ENCODE data around the gene STXBP3.

The STXBP3 gene

GRCh38 chr1:108801101-108801500 is 54.6 kb downstream of the STXBP3 start:
- DNase-seq (ENCODE audit: low spot score) = no peak

GRCh38 chr1:108803548-108803947 is 57.1 kb downstream of the STXBP3 start:
- no peak for DNase-seq (ENCODE audit: low spot score)

- DNase-seq (ENCODE audit: low spot score) = no peak
Observed at GRCh38 chr1:108808438-108808837, 62.0 kb downstream of the STXBP3 start.

DNA sequence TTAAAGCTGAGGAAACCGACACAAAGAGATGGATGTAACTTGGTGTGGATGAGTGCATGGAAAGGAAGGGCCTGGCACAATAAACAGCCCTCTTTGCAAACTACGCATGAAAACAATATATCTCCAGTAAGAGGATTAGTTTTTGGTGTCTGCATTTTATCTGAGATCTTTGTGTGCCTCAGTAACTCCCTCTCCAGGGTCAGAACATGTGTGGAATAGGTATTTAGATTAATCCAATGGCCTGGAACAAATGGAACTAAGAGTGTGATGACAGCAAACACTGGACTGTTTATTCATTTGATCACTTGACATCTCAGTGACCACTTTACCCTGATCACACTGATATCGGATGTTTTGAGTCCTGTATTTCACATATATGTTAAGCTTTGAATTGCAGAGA is 65.1 kb downstream of the STXBP3 start:
- no peak for DNase-seq (ENCODE audit: low spot score)

GRCh38 chr1:108813326-108813725 is 66.9 kb downstream of the STXBP3 start:
- no peak for DNase-seq (ENCODE audit: low spot score)

GRCh38 chr1:108814343-108815125 is 68.1 kb downstream of the STXBP3 start:
- DNase-seq (ENCODE audit: low spot score) = no peak

DNA sequence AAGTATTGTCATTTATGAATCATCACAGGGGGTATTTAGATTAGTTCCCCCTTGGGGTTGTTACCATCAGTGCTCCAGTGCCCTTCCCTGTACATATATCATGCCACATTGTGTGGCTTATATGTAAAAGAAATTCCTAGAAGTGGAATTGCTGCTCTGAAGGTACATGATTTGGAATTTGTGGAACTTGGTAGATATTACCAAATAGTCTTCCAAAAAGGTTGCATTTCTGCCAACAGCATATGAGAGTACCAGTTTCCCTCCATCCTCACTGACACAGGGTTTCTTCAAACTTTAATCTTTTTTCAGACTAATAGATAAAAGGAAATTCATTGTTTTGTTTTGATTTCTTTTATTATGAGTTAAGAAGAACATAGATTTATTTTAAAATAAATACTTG is 69.1 kb downstream of the STXBP3 start:
- DNase-seq (ENCODE audit: low spot score) = no peak

DNA sequence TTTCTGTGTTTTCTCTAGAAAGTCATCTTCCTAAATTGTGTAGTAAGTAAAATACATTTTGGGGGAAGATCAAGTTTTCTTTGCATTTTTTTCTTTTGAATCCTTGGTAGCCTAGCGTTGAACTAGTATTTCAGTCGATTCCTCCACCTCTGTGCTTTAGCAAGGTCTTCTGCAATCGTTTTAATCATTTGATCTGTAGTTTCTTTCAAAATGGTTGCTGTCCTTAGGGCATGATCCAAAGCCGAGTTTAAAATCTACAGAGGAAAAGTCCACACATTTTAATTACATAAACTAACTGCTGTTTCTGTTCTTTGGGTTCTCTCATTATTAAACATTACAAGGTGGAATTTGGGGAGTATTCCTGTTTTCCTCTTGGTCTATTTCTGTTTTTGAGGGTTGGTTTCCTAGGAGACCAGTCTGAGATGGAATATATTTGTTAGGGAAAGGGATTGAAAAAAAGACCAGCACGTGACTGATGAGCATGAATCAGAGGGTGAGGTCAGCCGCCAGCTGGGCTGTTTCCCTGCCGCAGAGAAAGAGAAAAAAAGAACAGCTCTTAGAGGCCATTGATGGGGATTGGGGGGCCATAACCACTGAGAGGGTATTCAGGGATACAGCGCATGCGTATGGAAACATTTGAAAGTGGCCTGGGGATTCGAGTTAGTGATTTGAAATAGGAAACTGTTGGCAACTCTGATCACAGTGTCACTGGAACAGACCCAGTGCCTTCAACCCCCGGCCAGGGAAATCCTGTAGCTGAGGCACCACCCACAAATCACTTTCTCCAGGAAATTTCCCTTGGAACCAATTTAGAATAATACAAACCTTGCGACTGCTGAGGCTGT is 69.8 kb downstream of the STXBP3 start:
- peak; percentile 90 for DNase-seq (ENCODE audit: low spot score)

- DNase-seq (ENCODE audit: low spot score) = peak; percentile 97
Observed at GRCh38 chr1:108817016-108817415, 70.5 kb downstream of the STXBP3 start.

DNA sequence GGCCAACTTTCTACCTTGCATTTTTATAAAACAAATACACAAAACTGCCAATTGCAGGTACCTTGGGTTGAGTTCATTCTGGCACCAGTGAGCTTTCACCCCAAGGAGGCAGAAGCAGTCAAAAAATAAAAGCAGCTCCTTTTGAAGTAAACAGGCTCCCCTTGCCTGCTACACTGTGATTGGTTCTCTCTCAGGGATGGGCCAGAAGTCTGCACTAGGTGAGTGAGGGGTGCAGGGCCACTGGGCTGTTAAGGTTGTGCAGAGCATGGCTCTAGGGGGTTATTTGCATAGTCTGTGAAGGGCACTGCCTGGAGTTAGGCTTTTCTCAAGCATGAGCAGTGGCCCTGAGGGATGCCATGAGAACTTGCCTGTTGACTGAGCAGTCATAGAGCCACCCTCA is 71.3 kb downstream of the STXBP3 start:
- DNase-seq (ENCODE audit: low spot score) = no peak

DNA sequence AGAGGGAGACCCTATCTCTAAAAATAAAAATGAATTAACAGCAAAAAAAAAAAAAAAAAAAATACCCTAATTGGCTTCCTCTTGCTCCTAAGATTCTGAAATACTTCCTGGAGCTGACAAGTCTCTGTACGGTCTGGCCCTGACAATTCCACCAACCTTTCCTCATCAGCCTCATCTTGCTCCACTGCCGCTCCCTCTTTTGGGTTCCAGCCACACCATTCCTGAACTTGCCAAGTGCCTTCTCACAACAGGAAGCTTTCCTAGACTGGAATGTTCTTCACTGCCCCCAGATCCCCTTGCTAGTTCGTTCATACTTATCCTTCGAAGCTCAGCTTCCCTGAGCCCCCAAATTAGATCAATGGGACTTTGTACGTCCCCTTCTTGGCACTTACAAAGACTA is 73.4 kb downstream of the STXBP3 start:
- no peak for DNase-seq (ENCODE audit: low spot score)

DNA sequence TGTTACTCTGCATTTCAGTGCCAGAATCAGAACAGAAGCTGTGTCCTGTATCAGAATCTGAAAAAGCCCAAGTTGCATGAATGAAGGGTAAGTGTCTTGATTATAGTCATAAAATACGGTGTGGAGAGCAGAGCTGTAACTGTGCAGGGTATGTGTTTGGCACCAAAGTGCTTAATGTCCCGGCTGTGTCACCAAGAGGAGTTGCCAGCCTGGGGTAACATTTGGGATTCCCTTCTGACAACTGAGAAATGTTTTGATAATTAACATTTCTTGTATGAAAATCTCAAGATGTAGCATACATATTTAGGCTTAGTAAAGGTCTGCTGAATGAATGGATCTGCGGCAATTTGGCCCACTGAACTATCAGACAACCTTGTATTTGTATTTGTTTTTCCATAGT is 77.2 kb downstream of the STXBP3 start:
- no peak for DNase-seq (ENCODE audit: low spot score)

DNA sequence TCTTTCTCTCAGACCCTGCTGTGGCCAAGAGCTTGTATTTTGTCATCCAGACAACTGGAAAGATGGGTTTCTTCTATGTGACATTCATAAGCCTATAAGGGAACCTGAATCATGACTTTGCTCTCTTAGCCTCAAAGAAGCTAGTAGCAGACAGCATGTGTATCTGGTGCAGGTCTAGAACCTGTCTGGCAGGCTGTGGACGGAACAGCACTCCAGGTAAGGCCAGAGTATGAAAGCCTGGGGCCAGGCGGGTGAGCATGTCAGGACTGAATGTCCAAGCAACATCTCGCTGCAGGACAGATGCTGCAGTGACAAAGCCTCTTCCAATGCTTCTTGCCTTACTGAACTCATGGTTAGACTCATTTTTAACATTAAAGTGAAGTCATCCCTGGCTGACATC is 77.6 kb downstream of the STXBP3 start:
- DNase-seq (ENCODE audit: low spot score) = no peak

- DNase-seq (ENCODE audit: low spot score) = no peak
Observed at GRCh38 chr1:108826081-108826635, 79.7 kb downstream of the STXBP3 start.

DNA sequence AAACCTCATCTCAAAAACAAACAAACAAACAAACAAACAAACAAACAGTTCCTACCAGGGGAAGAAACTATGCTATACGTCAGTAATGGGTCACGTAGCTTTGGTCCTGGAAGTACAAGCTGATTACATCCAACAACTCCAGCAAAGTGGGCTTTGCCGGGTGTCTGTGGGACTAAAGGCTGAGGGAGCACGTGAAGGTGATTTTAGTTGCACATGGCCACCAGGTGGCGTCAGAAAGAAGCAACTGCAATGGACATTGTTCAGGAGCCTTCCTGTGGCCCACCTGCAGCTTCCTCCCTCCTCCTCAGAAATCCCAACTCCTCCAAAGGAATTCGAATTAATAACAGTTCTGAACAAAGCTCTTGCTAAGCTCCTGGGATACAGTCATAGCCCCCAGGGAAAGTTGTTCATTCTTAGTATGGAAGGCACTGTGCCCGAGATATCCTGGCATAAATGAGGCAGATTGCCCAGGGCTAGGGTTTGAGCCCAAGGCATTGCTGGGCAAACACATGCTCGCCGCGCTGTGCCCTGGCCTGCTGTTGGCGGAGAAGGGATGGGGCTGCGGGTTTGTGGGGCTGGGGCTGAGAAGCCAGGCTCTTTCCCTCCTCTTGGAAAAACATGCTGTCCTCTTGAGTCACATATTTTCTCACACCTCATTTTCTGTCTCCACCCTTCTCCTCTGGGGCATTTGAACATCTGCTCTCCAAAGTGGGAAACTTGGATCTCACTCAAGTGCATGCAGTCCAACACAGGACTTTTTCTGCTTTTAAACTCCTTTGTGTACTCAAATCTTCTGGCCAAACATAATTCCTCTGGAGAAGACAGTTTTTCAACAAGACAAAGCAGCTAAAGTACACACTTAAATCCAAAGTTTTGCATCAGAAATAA is 81.8 kb downstream of the STXBP3 start:
- peak; percentile 77 for DNase-seq (ENCODE audit: low spot score)

- peak; percentile 74 for DNase-seq (ENCODE audit: low spot score)
Observed at GRCh38 chr1:108829498-108829916, 83.0 kb downstream of the STXBP3 start.

GRCh38 chr1:108830119-108831008 is 83.9 kb downstream of the STXBP3 start:
- DNase-seq (ENCODE audit: low spot score) = peak; percentile 85

- DNase-seq (ENCODE audit: low spot score) = peak; percentile 49
Observed at GRCh38 chr1:108831225-108831624, 84.8 kb downstream of the STXBP3 start.

- no peak for DNase-seq (ENCODE audit: low spot score)
Observed at GRCh38 chr1:108832929-108833328, 86.5 kb downstream of the STXBP3 start.

DNA sequence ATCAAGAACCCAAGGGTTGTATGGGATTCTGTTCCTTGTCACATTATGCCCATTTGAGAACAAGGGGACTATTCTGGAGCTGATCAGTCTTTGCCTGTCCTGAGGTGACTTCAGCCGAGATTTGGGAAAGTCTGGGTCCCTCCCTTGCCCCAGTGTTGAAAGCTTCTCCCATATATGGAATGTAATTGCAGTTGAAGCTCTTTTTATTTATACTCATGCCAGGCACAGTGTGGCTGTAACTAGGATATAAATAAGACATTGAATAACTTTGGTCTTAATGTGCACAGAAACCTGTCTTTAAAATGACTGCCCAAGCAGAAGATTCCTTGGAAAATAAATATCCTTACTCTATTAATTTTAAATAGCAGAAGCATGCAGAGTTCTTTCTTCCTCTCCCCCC is 95.2 kb downstream of the STXBP3 start:
- no peak for DNase-seq (ENCODE audit: low spot score)

Measured in SW480 (cell line).